Fibroblast of the aortic adventitia (primary cell): ENCODE results near the gene NXT1. TPM values are rescaled to one million over a fixed set of nuclear protein-coding genes. Genes with fewer than 3 reads are reported as not detected.

Experiments
- DNase-seq: peaks from one replicate; pipeline ENCODE4 v3.0.0-alpha.2; 2010; ENCODE audit warnings: low read depth
- H3K4me3 ChIP-seq: 2 replicates; pipeline ENCODE4 v1.5.1; 2011; ENCODE audit warnings: low read depth, mild to moderate bottlenecking, control low read depth, low read length, moderate library complexity
- total RNA-seq: library from RNA; depleted of rRNA; stranded (reverse); fragments of >200 nt; gene quantifications from 2 replicates; pipeline ENCODE4 v1.2.3, GENCODE V29; 2012; ENCODE audit warnings: low replicate concordance
- TF ChIP-seq, protein P1 (sequence below): IDR thresholded peaks from 2 replicates; pipeline ENCODE4 v1.5.1; 2011; ENCODE audit warnings: mild to moderate bottlenecking, low read length, control low read depth, inconsistent platforms; ENCODE audit not compliant: insufficient read depth

NXT1 gene
- 11.4 and 30.8 TPM in 2 replicates for total RNA-seq

DNA sequence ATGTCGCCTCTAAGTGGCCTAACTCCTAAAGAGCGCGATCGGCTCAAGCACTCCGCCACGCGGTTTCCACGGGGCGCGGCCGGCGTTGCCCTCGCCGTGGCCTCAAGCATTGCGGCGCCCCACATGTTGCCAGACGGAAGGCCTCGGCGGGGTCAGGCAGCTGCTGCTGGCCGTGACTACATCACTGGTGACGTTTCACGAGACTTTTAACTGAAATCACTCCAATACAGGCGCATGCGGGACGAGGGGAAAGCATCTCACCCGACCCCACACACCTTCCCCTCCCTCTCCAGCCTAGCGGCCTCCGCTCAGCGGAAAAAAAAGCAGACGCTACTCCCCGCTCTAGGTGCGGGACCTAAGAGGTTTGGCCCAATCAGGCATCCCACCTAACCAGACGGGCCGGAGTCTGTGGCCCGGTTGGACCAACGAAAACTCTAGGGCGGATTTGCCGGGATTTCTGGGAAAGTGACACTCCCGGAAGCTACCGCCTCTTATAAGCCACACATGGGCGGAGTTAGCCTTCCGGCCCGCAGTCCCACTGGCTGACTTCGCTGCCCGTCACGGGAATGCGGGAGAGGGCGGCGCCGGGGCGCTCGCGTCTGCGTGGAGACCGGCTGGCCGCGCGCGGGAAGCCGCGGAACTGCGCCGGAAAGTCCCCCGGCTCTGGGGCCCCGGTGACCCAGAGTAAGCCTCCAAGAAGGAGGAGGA lies at the start of gene NXT1:
Gene NXT1, plus strand, starts transcription at position 596 of the 708 bp plus-strand sequence. CDS start 3,251 bp downstream, outside the sequence.
- peak; percentile 99 for DNase-seq
- TF ChIP-seq, protein P1, sequence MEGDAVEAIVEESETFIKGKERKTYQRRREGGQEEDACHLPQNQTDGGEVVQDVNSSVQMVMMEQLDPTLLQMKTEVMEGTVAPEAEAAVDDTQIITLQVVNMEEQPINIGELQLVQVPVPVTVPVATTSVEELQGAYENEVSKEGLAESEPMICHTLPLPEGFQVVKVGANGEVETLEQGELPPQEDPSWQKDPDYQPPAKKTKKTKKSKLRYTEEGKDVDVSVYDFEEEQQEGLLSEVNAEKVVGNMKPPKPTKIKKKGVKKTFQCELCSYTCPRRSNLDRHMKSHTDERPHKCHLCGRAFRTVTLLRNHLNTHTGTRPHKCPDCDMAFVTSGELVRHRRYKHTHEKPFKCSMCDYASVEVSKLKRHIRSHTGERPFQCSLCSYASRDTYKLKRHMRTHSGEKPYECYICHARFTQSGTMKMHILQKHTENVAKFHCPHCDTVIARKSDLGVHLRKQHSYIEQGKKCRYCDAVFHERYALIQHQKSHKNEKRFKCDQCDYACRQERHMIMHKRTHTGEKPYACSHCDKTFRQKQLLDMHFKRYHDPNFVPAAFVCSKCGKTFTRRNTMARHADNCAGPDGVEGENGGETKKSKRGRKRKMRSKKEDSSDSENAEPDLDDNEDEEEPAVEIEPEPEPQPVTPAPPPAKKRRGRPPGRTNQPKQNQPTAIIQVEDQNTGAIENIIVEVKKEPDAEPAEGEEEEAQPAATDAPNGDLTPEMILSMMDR, result no peak
- peak within 1 kb of the TSS; percentile 92 for H3K4me3 ChIP-seq

DNA sequence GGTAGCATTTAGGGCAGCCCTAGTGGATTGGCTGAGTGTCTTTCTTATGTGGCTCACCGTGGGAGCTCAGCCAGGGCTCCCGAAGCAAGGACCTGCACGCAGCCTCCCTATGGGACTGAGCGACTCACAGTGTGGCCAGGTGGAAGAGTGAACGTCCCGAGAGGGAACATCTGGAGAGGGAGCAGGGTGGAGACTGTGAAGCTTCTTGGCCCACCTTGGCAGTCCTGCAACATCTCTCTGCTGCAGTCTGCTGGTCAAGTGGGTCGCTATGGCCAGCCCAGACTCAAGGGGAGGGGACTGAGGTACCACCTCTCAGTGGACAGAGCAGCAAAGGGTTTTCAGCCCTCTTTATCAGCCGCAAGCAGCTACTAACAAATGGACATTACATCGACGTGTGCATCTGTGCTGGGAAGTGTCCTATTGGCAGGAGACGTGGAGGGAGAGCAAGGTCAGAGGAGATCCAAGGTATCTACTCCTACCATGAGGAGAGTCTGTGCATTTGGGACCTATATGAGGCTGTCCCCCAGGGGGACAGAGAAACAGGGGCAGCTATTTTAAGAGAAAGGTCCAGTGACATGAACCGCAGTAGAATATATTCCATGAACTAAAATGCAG lies 49.0 kb upstream of the NXT1 start:
- TF ChIP-seq, protein P1, result no peak
- H3K4me3 ChIP-seq, result no peak overlapping the region
- DNase-seq, result no peak

DNA sequence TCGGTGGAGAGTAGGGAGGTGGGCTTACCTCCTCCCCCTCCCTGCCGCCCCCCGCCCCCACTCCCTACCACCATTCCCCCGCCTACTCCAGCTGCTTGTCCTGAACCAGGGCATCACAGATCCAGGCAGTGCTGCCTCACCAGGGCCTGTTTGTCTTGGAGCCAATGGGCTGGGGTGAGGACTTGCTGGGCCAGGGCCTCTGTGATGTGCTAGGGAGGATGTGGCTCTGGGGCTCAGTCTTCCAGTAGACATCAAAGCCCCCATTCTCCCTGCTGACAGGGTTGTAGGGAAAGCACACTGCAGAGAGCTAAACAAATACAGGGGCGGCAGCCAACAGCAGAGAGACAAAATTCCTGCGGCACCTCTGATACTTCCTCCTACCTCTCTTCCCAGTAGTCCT lies 48.2 kb upstream of the NXT1 start:
- TF ChIP-seq, protein P1, result no peak
- no peak for DNase-seq
- no peak overlapping the region for H3K4me3 ChIP-seq

DNA sequence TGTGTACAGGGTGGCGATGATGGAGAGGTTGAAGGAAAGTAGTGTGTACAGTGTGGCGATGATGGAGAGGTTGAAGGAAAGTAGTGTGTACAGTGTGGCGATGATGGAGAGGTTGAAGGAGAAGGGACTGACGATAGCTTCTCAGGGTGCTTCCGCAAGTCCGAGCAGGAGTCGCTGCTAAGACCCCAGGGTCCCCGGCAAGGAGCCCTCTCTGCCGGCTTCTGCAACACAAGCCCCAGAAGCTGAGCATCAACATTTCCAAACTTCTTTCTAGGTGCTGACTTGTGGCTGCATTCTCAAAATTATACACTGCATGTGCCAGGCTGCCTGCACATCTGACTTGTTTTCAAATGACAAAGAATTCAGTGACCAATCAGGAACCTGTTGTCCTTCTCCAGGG lies 47.8 kb upstream of the NXT1 start:
- H3K4me3 ChIP-seq, result no peak overlapping the region
- TF ChIP-seq, protein P1, result no peak
- no peak for DNase-seq

DNA sequence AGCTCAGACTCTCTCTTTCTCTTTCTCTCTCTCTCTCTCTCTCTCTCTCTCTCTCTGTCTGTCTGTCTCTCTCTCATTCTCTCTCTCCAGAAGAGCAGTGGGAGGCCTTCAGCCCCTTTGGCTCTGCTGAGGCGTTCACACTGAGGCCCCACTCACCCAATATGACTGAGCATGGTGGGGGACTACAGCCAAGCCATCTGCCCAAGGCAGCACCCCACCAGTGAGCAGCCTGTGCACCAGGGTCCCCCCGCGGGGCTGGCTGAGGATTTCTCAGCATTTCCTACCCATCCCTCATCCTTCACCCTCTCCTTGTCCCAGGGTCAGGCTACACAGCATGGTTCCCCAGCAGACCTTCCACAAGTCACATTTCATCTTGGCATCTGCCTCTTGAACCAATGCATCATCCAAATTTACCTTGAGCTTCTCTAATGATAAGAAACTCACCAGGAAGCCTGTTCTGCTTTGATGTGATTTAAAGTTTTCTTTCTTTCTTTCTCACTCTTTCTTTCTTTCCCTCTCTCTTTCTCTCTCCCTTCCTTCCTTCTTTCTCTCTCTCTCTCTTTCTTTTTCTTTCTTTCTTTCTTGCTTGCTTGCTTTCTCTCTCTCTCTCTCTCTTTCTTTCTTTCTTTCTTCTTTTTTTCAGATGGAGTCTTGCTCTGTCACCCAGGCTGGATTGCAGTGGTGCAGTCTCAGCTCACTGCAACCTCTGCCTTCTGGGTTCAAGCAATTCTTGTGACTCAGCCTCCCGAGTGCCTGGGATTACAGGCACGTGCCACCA lies 47.1 kb upstream of the NXT1 start:
- TF ChIP-seq, protein P1, result no peak
- H3K4me3 ChIP-seq, result no peak overlapping the region
- no peak for DNase-seq

DNA sequence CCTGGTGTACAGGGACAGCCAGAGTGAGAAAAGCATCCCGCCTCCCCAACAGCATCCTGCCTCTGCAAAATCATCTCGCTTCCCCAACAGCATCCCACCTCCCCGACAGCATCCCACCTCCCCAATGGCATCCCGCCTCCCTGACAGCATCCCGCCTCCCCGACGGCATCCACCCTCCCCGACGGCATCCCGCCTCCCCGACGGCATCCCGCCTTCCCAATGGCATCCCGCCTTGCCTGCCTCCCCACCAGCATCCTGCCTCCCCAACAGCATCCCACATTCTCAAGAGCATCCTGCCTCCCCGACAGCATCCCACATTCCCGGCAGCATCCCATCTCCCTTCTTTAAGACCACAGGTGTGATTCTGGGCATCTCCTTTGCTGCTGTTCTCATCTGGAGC lies 46.0 kb upstream of the NXT1 start:
- DNase-seq, result no peak
- TF ChIP-seq, protein P1, result no peak
- H3K4me3 ChIP-seq, result no peak overlapping the region
